Fibroblast of mammary gland (primary cell): Measurements from ENCODE around the gene SLC8A1.

Experiments
- DNase-seq: peaks from one replicate; pipeline ENCODE4 v3.0.0-alpha.2; 2010; ENCODE audit warnings: low read depth
- H3K4me3 ChIP-seq: 2 replicates; pipeline ENCODE4 v1.5.1; 2011; ENCODE audit warnings: low read depth, mild to moderate bottlenecking, low read length, moderate library complexity; ENCODE audit not compliant: control insufficient read depth
- CTCF ChIP-seq: conservative IDR thresholded peaks from 2 replicates; pipeline ENCODE4 v1.5.1; 2011; ENCODE audit warnings: low read depth, low read length, inconsistent platforms; ENCODE audit not compliant: control insufficient read depth, insufficient read depth

The SLC8A1 gene

GRCh38 chr2:40310303-40310702 is 141.6 kb downstream of the SLC8A1 start:
- no peak for TF ChIP-seq CTCF
- no peak overlapping the region for H3K4me3 ChIP-seq
- no peak for DNase-seq

GRCh38 chr2:40304340-40304739 is 147.6 kb downstream of the SLC8A1 start:
- DNase-seq: no peak
- no peak overlapping the region for H3K4me3 ChIP-seq

GRCh38 chr2:40303746-40304145 is 148.1 kb downstream of the SLC8A1 start:
- no peak for TF ChIP-seq CTCF
- no peak for DNase-seq
- H3K4me3 ChIP-seq: no peak overlapping the region

More at GRCh38 chr2:40304340-40304739, 147.6 kb downstream of the SLC8A1 start:
- no peak for TF ChIP-seq CTCF

- H3K4me3 ChIP-seq: no peak overlapping the region
- peak; percentile 37 for DNase-seq
- TF ChIP-seq CTCF: no peak
Measured at GRCh38 chr2:40302751-40303325, 149.1 kb downstream of the SLC8A1 start.

- TF ChIP-seq CTCF: no peak
- H3K4me3 ChIP-seq: no peak overlapping the region
- DNase-seq: no peak
Measured at GRCh38 chr2:40300391-40300790, 151.5 kb downstream of the SLC8A1 start.

GRCh38 chr2:40299781-40300180 is 152.1 kb downstream of the SLC8A1 start:
- DNase-seq: no peak
- no peak overlapping the region for H3K4me3 ChIP-seq
- no peak for TF ChIP-seq CTCF

GRCh38 chr2:40299173-40299572 is 152.7 kb downstream of the SLC8A1 start:
- no peak overlapping the region for H3K4me3 ChIP-seq
- no peak for DNase-seq
- TF ChIP-seq CTCF: no peak
